Esophagus squamous epithelium (tissue), 4 donors: ENCODE data around the gene PGLYRP4.

Experiments
- CTCF ChIP-seq, 6 experiments: fragments of 450-650 bp in 4 of 6; fragments of 200-600 bp in 2 of 6; sonication (generic) in 2 of 6; IDR thresholded peaks; one replicate each; pipeline ENCODE4 v1.5.1; 2016 to 2019; ENCODE audit warnings: antibody characterized with exemption in 6 of 6, mild to moderate bottlenecking in 4 of 6, moderate library complexity in 4 of 6
- POLR2A ChIP-seq, 4 donors: fragments of 450-650 bp; IDR thresholded peaks; one replicate each; pipeline ENCODE4 v1.6.1; 2017; ENCODE audit warnings: antibody characterized with exemption in 4 of 4, mild to moderate bottlenecking in 4 of 4, moderate library complexity in 3 of 4

- TF ChIP-seq CTCF (IDR thresholded peaks at IDR 0.05) = no peak
- no peak for TF ChIP-seq POLR2A (IDR thresholded peaks at IDR 0.05)
Observed at GRCh38 chr1:153389401-153389800, 40.8 kb upstream of the PGLYRP4 start.
